CD4-positive, alpha-beta T cell (primary cell): ENCODE measurements around the gene PKIB. TPM values are rescaled to one million over a fixed set of nuclear protein-coding genes. Genes with fewer than 3 reads are reported as not detected.

Experiments
- ATAC-seq: fragments of 200-7000 bp; cut with Tn5 transposase; one replicate; pipeline ENCODE4 v1.10.0; 2022; ENCODE audit warnings: mild to moderate bottlenecking; ENCODE audit not compliant: poor library complexity
- CTCF ChIA-PET: fragments of 350-600 bp; sonication (Branson Sonifier 250); formaldehyde crosslinking; loops from one replicate; lab custom pipeline; 2021; ENCODE audit warnings: antibody characterized with exemption, inconsistent platforms; lab: Charles Lee
- POLR2A ChIA-PET: fragments of 350-600 bp; sonication (Branson Sonifier 250); formaldehyde crosslinking; loops from one replicate; lab custom pipeline; 2021; ENCODE audit warnings: antibody characterized with exemption, inconsistent platforms; lab: Charles Lee
- DNase-seq, 14 experiments: peaks; one replicate each; pipeline ENCODE4 v3.0.0-alpha.2; 2013 to 2020; ENCODE audit warnings: mixed read lengths in 2 of 14
- H3K27ac ChIP-seq, 2 donors: one replicate each; pipeline versions ENCODE4 v1.5.1 to v1.7.0; 2013; ENCODE audit warnings: low read length in 2 of 2, low read depth in 1 of 2, mild to moderate bottlenecking in 1 of 2
- H3K27me3 ChIP-seq, 2 experiments: 1 replicate in 1 of 2; 2 replicates in 1 of 2; pipeline versions ENCODE4 v1.6.1 to v1.7.0; 2013; ENCODE audit warnings: low read length in 2 of 2, control low read depth in 1 of 2, mild to moderate bottlenecking in 1 of 2, moderate library complexity in 1 of 2; ENCODE audit not compliant: insufficient read depth in 2 of 2, control insufficient read depth in 1 of 2
- H3K36me3 ChIP-seq: one replicate; pipeline ENCODE4 v1.6.1; 2013; ENCODE audit warnings: low read length, control low read depth; ENCODE audit not compliant: insufficient read depth
- H3K4me1 ChIP-seq: one replicate; pipeline ENCODE4 v1.6.1; 2013; ENCODE audit warnings: low read length, control low read depth; ENCODE audit not compliant: insufficient read depth
- H3K4me3 ChIP-seq: one replicate; pipeline ENCODE4 v1.5.1; 2013; ENCODE audit warnings: mild to moderate bottlenecking, low read length, moderate library complexity
- H3K9me3 ChIP-seq, 2 experiments: 1 replicate in 1 of 2; 2 replicates in 1 of 2; pipeline versions ENCODE4 v1.6.1 to v1.7.0; 2013; ENCODE audit warnings: low read length in 2 of 2, mild to moderate bottlenecking in 2 of 2, control low read depth in 1 of 2, moderate library complexity in 1 of 2; ENCODE audit not compliant: control insufficient read depth in 1 of 2, insufficient read depth in 1 of 2
- H3K27ac Mint-ChIP-seq: one replicate; pipeline ENCODE4 v1.8.0; 2020; ENCODE audit warnings: mixed read lengths
- H3K27me3 Mint-ChIP-seq: one replicate; pipeline ENCODE4 v1.8.0; 2021; ENCODE audit warnings: mixed read lengths
- H3K36me3 Mint-ChIP-seq: one replicate; pipeline ENCODE4 v1.8.0; 2021; ENCODE audit warnings: low read depth, mixed read lengths
- H3K4me1 Mint-ChIP-seq: one replicate; pipeline ENCODE4 v1.8.0; 2021; ENCODE audit warnings: low read depth, mixed read lengths
- H3K4me3 Mint-ChIP-seq: one replicate; pipeline ENCODE4 v1.8.0; 2020; ENCODE audit warnings: mild to moderate bottlenecking, mixed read lengths
- H3K9me3 Mint-ChIP-seq: one replicate; pipeline ENCODE4 v1.8.0; 2020; ENCODE audit warnings: mixed read lengths
- intact Hi-C, 2 experiments: fragments of 100-400 bp; cut with DNase I in 1 of 2; cut with micrococcal nuclease in 1 of 2; formaldehyde crosslinking; loops; one replicate each; pipeline versions ENCODE4 v1.15.1 to v1.9.0; 2023 to 2025; cut with DNase I, micrococcal nuclease
- total RNA-seq, 174 experiments: library from RNA in 2 of 174; stranded (reverse) in 2 of 174; gene quantifications; one replicate each; pipeline ENCODE4 v1.2.3 and lab custom pipeline; 2021 to 2026
- TF ChIP-seq, protein P1 (sequence below): fragments of 200-600 bp; IDR thresholded peaks from one replicate; pipeline ENCODE4 v1.8.0; 2022; ENCODE audit warnings: antibody characterized with exemption, mild to moderate bottlenecking

The PKIB gene
- total RNA-seq, 2 experiments from 2014 or later, result 0.47 to 1.1 TPM

GRCh38 chr6:122704066-122704465, 93.9 kb downstream of the PKIB start:
- ChIA-PET CTCF (no interaction called here), POLR2A (no interaction called here)
- Mint-ChIP-seq H3K27me3 (no peaks in the 10 kb centered on the region), H3K4me3 (no peak overlapping the region), H3K36me3 (no peaks in the 10 kb centered on the region), H3K27ac (no peak overlapping the region), H3K9me3 (no peaks in the 10 kb centered on the region), H3K4me1 (no peaks in the 10 kb centered on the region)
- no peak for DNase-seq
- no peak for ATAC-seq
- Histone ChIP-seq H3K9me3 (no peaks in the 10 kb centered on the region), H3K27ac (no peak overlapping the region), H3K4me1 (no peaks in the 10 kb centered on the region), H3K4me3 (no peak overlapping the region), H3K27me3 (no peaks in the 10 kb centered on the region), H3K36me3 (no peaks in the 10 kb centered on the region)
- intact Hi-C loops, result no loop called here
- TF ChIP-seq, protein P1, sequence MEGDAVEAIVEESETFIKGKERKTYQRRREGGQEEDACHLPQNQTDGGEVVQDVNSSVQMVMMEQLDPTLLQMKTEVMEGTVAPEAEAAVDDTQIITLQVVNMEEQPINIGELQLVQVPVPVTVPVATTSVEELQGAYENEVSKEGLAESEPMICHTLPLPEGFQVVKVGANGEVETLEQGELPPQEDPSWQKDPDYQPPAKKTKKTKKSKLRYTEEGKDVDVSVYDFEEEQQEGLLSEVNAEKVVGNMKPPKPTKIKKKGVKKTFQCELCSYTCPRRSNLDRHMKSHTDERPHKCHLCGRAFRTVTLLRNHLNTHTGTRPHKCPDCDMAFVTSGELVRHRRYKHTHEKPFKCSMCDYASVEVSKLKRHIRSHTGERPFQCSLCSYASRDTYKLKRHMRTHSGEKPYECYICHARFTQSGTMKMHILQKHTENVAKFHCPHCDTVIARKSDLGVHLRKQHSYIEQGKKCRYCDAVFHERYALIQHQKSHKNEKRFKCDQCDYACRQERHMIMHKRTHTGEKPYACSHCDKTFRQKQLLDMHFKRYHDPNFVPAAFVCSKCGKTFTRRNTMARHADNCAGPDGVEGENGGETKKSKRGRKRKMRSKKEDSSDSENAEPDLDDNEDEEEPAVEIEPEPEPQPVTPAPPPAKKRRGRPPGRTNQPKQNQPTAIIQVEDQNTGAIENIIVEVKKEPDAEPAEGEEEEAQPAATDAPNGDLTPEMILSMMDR, result no peak

GRCh38 chr6:122709922-122710512, 99.8 kb downstream of the PKIB start:
- Mint-ChIP-seq H3K27ac (no peak overlapping the region), H3K27me3 (no peaks in the 10 kb centered on the region), H3K9me3 (no peaks in the 10 kb centered on the region), H3K4me3 (no peak overlapping the region), H3K4me1 (no peaks in the 10 kb centered on the region), H3K36me3 (no peaks in the 10 kb centered on the region)
- Histone ChIP-seq H3K4me1 (no peaks in the 10 kb centered on the region), H3K27me3 (no peaks in the 10 kb centered on the region), H3K4me3 (no peak overlapping the region), H3K9me3 (no peaks in the 10 kb centered on the region), H3K27ac (no peak overlapping the region), H3K36me3 (no peaks in the 10 kb centered on the region)
- POLR2A ChIA-PET, result no interaction called here
- DNase-seq (peak in 3 of 14 experiments; percentile 21 to 43 (median 34)), ATAC-seq (no peak)
- TF ChIP-seq, protein P1, result no peak
- CTCF ChIA-PET, result no interaction called here
- intact Hi-C loops, result no loop called here

GRCh38 chr6:122710908-122711635, 100.9 kb downstream of the PKIB start:
- POLR2A ChIA-PET, result no interaction called here

More at GRCh38 chr6:122710908-122711635, 100.9 kb downstream of the PKIB start:
- Mint-ChIP-seq H3K9me3 (no peaks in the 10 kb centered on the region), H3K36me3 (no peaks in the 10 kb centered on the region), H3K4me3 (no peak overlapping the region), H3K4me1 (no peaks in the 10 kb centered on the region), H3K27ac (no peak overlapping the region), H3K27me3 (no peaks in the 10 kb centered on the region)
- Histone ChIP-seq H3K9me3 (no peaks in the 10 kb centered on the region), H3K36me3 (no peaks in the 10 kb centered on the region), H3K4me3 (no peak overlapping the region), H3K27me3 (no peaks in the 10 kb centered on the region), H3K4me1 (no peaks in the 10 kb centered on the region), H3K27ac (no peak overlapping the region)
- intact Hi-C loops, result no loop called here
- ATAC-seq (no peak), DNase-seq (no peak)
- CTCF ChIA-PET, result no interaction called here
- TF ChIP-seq, protein P1, result no peak
